Testis (tissue), 3 donors: ENCODE data around the gene CCDC93. TPM values are rescaled to one million over a fixed set of nuclear protein-coding genes. Genes with fewer than 3 reads are reported as not detected.

Source experiments
- DNase-seq: peaks from one replicate; pipeline ENCODE4 v3.0.0-alpha.2; 2019
- H3K27ac ChIP-seq, 2 donors: fragments of 200-600 bp; sonication (generic); one replicate each; pipeline ENCODE4 v1.5.1; 2019
- H3K27me3 ChIP-seq: fragments of 200-600 bp; sonication (generic); one replicate; pipeline ENCODE4 v1.5.1; 2019
- H3K36me3 ChIP-seq: fragments of 200-600 bp; sonication (generic); one replicate; pipeline ENCODE4 v1.5.1; 2017; ENCODE audit warnings: low read depth; ENCODE audit errors: missing control alignments
- H3K4me1 ChIP-seq: fragments of 200-600 bp; sonication (generic); one replicate; pipeline ENCODE4 v1.5.1; 2019
- H3K4me3 ChIP-seq, 2 donors: fragments of 200-600 bp; sonication (generic); one replicate each; pipeline ENCODE4 v1.5.1; 2017 to 2019
- H3K9me3 ChIP-seq: fragments of 200-600 bp; sonication (generic); one replicate; pipeline ENCODE4 v1.5.1; 2017
- CTCF ChIP-seq, 3 experiments: fragments of 450-650 bp in 2 of 3; fragments of 200-600 bp in 1 of 3; sonication (generic) in 1 of 3; IDR thresholded peaks; one replicate each; pipeline ENCODE4 v1.5.1; 2016 to 2019; ENCODE audit warnings: antibody characterized with exemption in 3 of 3, mild to moderate bottlenecking in 2 of 3, moderate library complexity in 1 of 3
- POLR2A ChIP-seq: fragments of 450-650 bp; IDR thresholded peaks from one replicate; pipeline ENCODE4 v1.6.1; 2017; ENCODE audit warnings: antibody characterized with exemption, mild to moderate bottlenecking, moderate library complexity
- WGBS, 2 donors: methylation state at CpG; one replicate each; pipeline ENCODE4 v1.1.5; 2018; 5-methylcytosine and 5-hydroxymethylcytosine counted together
- intact Hi-C: fragments of 100-400 bp; cut with DNase I; formaldehyde crosslinking; loops from one replicate; pipeline ENCODE4 v1.15.1; 2023; ENCODE audit warnings: low total_unique reads
- polyA plus RNA-seq: library from polyadenylated mRNA; stranded (reverse); fragments of 350-450 nt; fragmentation: Illumina TruSeq; extraction: RNeasy Lipid Tissue Mini Kit (QIAGEN cat#74804); gene quantifications from one replicate; pipeline ENCODE4 v1.2.3, GENCODE V29; 2014; ENCODE audit warnings: low read depth, low replicate concordance; ENCODE audit not compliant: insufficient read depth
- small RNA-seq, 2 donors: library from RNA; depleted of rRNA; stranded (forward); fragments of <200 nt; gene quantifications; one replicate each; pipeline ENCODE3, GENCODE V24; 2016
- total RNA-seq, 2 donors: library from RNA; depleted of rRNA; stranded (reverse); fragments of >200 nt; gene quantifications; one replicate each; pipeline ENCODE4 v1.2.3, GENCODE V29; 2016

Gene CCDC93
- total and polyA plus RNA-seq, 3 donors from 2014 or later, result 44.4 to 82.3 (median 61.6) TPM

GRCh38 chr2:117885308-117885707 is 128.6 kb downstream of the CCDC93 start:
- TF ChIP-seq CTCF (IDR thresholded peaks at IDR 0.05) (no peak), POLR2A (no peak)
- no peaks in the 10 kb centered on the region for H3K27me3 ChIP-seq
- DNase-seq, result no peak
- no peak overlapping the region for H3K27ac ChIP-seq
- no peaks in the 10 kb centered on the region for H3K9me3 ChIP-seq
- WGBS, 2 donors, result 43 to 52% methylated on average over 2 of the region's 2 CpGs
- intact Hi-C loops, result no loop called here
- H3K36me3 ChIP-seq, result no peaks in the 10 kb centered on the region
- H3K4me3 ChIP-seq, result no peak overlapping the region
- H3K4me1 ChIP-seq, result peaks cover 7% of the 10 kb centered on the region

DNA sequence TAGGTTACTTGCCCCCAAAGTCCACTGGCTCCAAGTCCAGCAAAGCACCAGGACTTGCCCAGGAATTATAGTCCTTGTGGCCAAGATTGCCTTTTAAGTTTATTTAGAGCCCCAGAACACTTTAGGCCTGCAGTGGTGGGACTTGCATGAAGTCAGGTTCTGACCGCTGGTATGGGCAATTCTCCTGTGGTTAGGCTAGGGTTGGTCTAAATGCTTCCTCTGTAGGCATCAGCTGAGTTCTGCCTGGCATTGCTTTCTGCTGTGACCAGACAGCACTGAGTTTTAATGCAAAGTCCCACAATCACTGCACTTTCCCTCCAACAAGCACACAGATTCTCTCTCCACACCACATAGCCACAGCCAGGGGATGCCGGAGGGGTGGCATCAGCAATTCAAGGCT is 134.9 kb downstream of the CCDC93 start:
- no peaks in the 10 kb centered on the region for H3K9me3 ChIP-seq
- DNase-seq, result no peak
- TF ChIP-seq CTCF (IDR thresholded peaks at IDR 0.05) (no peak), POLR2A (no peak)
- intact Hi-C loops, result no loop called here
- WGBS, 2 donors, result 98 to 100% methylated on average over 1 to 2 of the region's 2 CpGs
- H3K4me3 ChIP-seq, result no peak overlapping the region
- H3K36me3 ChIP-seq, result no peaks in the 10 kb centered on the region
- H3K27me3 ChIP-seq, result no peaks in the 10 kb centered on the region
- H3K4me1 ChIP-seq, result no peaks in the 10 kb centered on the region
- H3K27ac ChIP-seq, result no peak overlapping the region

GRCh38 chr2:117875786-117876185 is 138.1 kb downstream of the CCDC93 start:
- no peak overlapping the region for H3K27ac ChIP-seq
- DNase-seq, result no peak
- no peaks in the 10 kb centered on the region for H3K36me3 ChIP-seq
- H3K9me3 ChIP-seq, result no peaks in the 10 kb centered on the region
- H3K4me3 ChIP-seq, result no peak overlapping the region
- H3K27me3 ChIP-seq, result no peaks in the 10 kb centered on the region
- 44 to 78% methylated on average over 1 of the region's 1 CpG for WGBS, 2 donors
- H3K4me1 ChIP-seq, result no peaks in the 10 kb centered on the region
- no peak for TF ChIP-seq CTCF (IDR thresholded peaks at IDR 0.05)
- TF ChIP-seq POLR2A, result no peak
- intact Hi-C loops, result no loop called here

Small RNA genes within 50 kb of the gene (small RNA-seq; reads per million reads assigned to genes)
- 0 reads per million in 2 donors for gene RN7SL111P

Other genes starting within 250 kb of the CCDC93 start
- gene DDX18, start 199.4 kb downstream of the CCDC93 start, total RNA-seq, result 10 to 100 TPM; 50.3 to 62.4 TPM
- gene DDX18, start 199.4 kb downstream of the CCDC93 start, polyA plus RNA-seq, result 31.1 TPM
- 10 to 100 TPM; 13.9 to 18.7 TPM for gene INSIG2, start 74.4 kb upstream of the CCDC93 start, total RNA-seq
- 16.6 TPM for gene INSIG2, start 74.4 kb upstream of the CCDC93 start, polyA plus RNA-seq